Measurements from ENCODE around the gene YPEL4.

YPEL4 gene

GRCh38 chr11:57601297-57601696 is 48.4 kb downstream of the YPEL4 start:
- no peaks in the 10 kb centered on the region for H3K9me3 ChIP-seq (ENCODE audit: control insufficient read depth, insufficient read depth, low read length)
- no peaks in the 10 kb centered on the region for H3K4me1 ChIP-seq (ENCODE audit: control insufficient read depth, low read length)
- TF ChIP-seq, protein P1, sequence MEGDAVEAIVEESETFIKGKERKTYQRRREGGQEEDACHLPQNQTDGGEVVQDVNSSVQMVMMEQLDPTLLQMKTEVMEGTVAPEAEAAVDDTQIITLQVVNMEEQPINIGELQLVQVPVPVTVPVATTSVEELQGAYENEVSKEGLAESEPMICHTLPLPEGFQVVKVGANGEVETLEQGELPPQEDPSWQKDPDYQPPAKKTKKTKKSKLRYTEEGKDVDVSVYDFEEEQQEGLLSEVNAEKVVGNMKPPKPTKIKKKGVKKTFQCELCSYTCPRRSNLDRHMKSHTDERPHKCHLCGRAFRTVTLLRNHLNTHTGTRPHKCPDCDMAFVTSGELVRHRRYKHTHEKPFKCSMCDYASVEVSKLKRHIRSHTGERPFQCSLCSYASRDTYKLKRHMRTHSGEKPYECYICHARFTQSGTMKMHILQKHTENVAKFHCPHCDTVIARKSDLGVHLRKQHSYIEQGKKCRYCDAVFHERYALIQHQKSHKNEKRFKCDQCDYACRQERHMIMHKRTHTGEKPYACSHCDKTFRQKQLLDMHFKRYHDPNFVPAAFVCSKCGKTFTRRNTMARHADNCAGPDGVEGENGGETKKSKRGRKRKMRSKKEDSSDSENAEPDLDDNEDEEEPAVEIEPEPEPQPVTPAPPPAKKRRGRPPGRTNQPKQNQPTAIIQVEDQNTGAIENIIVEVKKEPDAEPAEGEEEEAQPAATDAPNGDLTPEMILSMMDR (IDR thresholded peaks at IDR 0.05; ENCODE audit: low read depth, low read length, poor library complexity, severe bottlenecking): no peak
- no peak for TF ChIP-seq EZH2phosphoT487 (IDR thresholded peaks at IDR 0.05; ENCODE audit: borderline replicate concordance, low read length)
- no peaks in the 10 kb centered on the region for H4K20me1 ChIP-seq (ENCODE audit: control insufficient read depth, insufficient read depth, low read depth, low read length)
- no peaks in the 10 kb centered on the region for H3K9me2 ChIP-seq (replicated peaks; ENCODE audit: control insufficient read depth, low read length)
- H3K4me3 ChIP-seq (ENCODE audit: low read length): no peak overlapping the region
- no peaks in the 10 kb centered on the region for H3K79me2 ChIP-seq (ENCODE audit: control insufficient read depth, low read length)
- no peak overlapping the region for H3K27ac ChIP-seq (ENCODE audit: low read depth, low read length)
- H3F3A ChIP-seq (ENCODE audit: control insufficient read depth, insufficient read depth): no peaks in the 10 kb centered on the region
- no peak overlapping the region for H3K4me2 ChIP-seq (ENCODE audit: low read length)
- H3K36me3 ChIP-seq (ENCODE audit: control insufficient read depth, low read length): no peaks in the 10 kb centered on the region
- H3K27me3 ChIP-seq (ENCODE audit: control insufficient read depth, low read length): peaks cover 19% of the 10 kb centered on the region

- Histone ChIP-seq H3K9me2 (replicated peaks; ENCODE audit: control insufficient read depth, low read length) (no peaks in the 10 kb centered on the region), H4K20me1 (ENCODE audit: control insufficient read depth, insufficient read depth, low read depth, low read length) (no peaks in the 10 kb centered on the region), H3K27ac (ENCODE audit: low read depth, low read length) (no peak overlapping the region), H3K36me3 (ENCODE audit: control insufficient read depth, low read length) (no peaks in the 10 kb centered on the region), H3K9me3 (ENCODE audit: control insufficient read depth, insufficient read depth, low read length) (no peaks in the 10 kb centered on the region), H3K4me3 (ENCODE audit: low read length) (no peak overlapping the region), H3K27me3 (ENCODE audit: control insufficient read depth, low read length) (peaks cover 26% of the 10 kb centered on the region), H3K4me2 (ENCODE audit: low read length) (no peak overlapping the region), H3F3A (ENCODE audit: control insufficient read depth, insufficient read depth) (no peaks in the 10 kb centered on the region), H3K79me2 (ENCODE audit: control insufficient read depth, low read length) (no peaks in the 10 kb centered on the region), H3K4me1 (ENCODE audit: control insufficient read depth, low read length) (no peaks in the 10 kb centered on the region)
- TF ChIP-seq EZH2phosphoT487 (IDR thresholded peaks at IDR 0.05; ENCODE audit: borderline replicate concordance, low read length): no peak
- TF ChIP-seq, protein P1 (IDR thresholded peaks at IDR 0.05; ENCODE audit: low read depth, low read length, poor library complexity, severe bottlenecking): no peak
Measured at GRCh38 chr11:57599381-57599780, 50.3 kb downstream of the YPEL4 start.

- Histone ChIP-seq H4K20me1 (ENCODE audit: control insufficient read depth, insufficient read depth, low read depth, low read length) (no peaks in the 10 kb centered on the region), H3K79me2 (ENCODE audit: control insufficient read depth, low read length) (no peaks in the 10 kb centered on the region), H3K9me3 (ENCODE audit: control insufficient read depth, insufficient read depth, low read length) (no peaks in the 10 kb centered on the region), H3K9me2 (replicated peaks; ENCODE audit: control insufficient read depth, low read length) (no peaks in the 10 kb centered on the region), H3K27ac (ENCODE audit: low read depth, low read length) (no peak overlapping the region), H3K4me1 (ENCODE audit: control insufficient read depth, low read length) (no peaks in the 10 kb centered on the region), H3K36me3 (ENCODE audit: control insufficient read depth, low read length) (no peaks in the 10 kb centered on the region), H3K4me3 (ENCODE audit: low read length) (no peak overlapping the region), H3F3A (ENCODE audit: control insufficient read depth, insufficient read depth) (no peaks in the 10 kb centered on the region), H3K4me2 (ENCODE audit: low read length) (no peak overlapping the region), H3K27me3 (ENCODE audit: control insufficient read depth, low read length) (peaks cover 26% of the 10 kb centered on the region)
- no peak for TF ChIP-seq EZH2phosphoT487 (IDR thresholded peaks at IDR 0.05; ENCODE audit: borderline replicate concordance, low read length)
- TF ChIP-seq, protein P1 (IDR thresholded peaks at IDR 0.05; ENCODE audit: low read depth, low read length, poor library complexity, severe bottlenecking): no peak
Measured at GRCh38 chr11:57598831-57599155, 50.9 kb downstream of the YPEL4 start.
